HG03135 (cell line): ENCODE data around the gene PPM1B.
"Not testable (repeated sequence)": the region's sequence is repeated elsewhere in the genome, so short reads cannot be mapped to it uniquely, and the experiment has no call there.

Source experiments
- ATAC-seq: cut with Tn5 transposase; IDR thresholded peaks from one replicate; pipeline ENCODE4 v1.9.1; 2021; ENCODE audit warnings: mild to moderate bottlenecking, moderate library complexity; ENCODE audit not compliant: unreplicated experiment

Gene PPM1B

DNA sequence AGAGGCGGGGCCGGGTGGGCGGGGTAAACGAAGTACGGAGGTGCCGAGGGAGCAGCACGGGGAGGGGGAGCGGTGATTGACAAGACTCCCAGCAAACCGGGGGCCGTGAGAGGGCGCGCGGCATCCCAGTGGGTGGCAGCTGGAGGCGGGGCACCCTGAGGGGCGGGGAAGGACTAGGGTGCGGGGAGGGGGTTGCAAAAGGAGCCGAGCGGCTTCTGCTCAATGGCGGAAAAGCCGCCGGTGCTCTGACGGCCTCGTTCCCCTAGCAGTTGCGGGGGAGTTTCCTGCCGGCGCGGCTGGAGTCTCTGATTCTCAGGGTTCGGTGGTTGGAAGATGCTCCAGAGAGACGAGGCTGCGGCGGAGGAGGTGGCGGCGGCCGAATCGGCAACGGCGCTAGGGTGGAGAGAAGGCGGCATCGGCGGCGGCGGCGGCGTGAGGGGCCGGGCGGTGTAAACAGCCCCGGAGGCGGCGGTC, at the start of gene PPM1B:
Gene PPM1B, plus strand, starts transcription at position 195 of the 474 bp plus-strand sequence. CDS start 32,325 bp downstream, outside the sequence.
- ATAC-seq = peak; percentile 71

DNA sequence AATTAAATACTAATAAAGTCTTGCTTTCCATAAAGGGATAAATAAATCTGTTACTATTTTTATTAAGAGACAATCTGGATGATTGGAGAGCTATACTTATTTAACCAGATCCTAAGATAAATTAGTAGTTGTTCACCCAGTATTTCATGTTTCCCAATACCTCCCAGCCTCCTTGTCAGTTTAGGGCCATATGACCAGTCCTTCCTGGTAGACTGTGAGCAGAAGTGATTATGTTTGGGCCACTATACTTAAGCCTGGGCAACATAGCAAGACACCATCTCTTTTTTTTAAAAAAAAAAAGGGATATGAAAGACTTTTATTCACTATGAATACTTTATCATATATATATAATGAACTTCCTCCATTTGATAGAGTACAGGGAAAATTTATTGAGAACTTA, 48.8 kb upstream of the PPM1B start:
- ATAC-seq = no peak

DNA sequence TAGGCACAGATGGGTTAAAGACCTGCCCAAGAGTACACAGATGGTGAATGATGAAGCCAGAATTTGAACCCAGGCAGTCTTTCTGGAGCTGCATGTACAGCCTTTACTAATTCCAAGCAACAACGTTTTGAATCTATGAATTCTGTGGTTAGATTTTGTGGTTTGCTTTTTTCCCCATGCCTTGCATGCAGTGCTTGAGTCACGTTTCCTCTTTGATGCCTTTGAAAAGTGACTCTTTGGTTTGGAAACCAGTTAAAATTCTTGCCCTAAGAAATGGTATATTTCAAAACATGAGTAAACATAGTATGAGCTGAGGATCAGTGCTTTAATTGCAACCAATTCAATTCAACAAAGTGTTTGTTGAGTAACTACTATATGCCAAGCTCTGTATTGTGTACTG, 48.2 kb upstream of the PPM1B start:
- ATAC-seq = no peak

DNA sequence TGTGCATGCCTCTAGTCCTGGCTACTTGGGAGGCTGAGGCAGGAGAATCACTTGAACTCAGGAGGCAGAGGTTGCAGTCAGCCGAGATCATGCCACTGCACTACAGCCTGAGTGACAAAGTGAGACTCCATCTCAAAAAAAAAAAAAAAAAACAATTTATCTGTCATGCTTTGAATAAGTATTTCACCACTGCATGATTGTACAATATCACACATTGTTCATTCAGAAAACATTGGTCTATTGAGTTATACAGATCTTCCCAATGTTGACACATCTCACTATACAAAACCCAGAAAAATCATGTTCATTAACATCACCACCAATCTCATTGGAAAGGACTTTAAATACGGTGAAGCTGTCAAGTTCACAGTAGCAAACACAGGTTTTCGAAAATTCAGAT, 46.8 kb upstream of the PPM1B start:
- ATAC-seq = no peak

DNA sequence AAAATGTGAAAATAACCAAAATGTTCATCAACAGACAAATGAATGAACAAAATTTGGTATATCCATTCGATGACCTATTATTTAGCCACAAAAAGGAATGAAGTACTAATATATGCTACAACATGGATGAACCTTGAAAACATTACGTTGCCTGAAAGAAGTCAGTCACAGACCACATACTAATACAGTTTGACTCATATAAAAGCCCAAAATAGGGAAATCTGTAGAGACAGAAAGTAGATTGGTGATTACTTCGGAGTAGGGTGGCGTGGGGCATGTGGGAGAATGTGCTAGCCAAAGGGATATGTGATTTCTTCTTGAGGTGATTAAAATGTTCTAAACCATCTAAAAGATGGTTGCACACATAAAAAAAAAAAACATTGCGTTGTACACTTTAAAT, 44.2 kb upstream of the PPM1B start:
- ATAC-seq = no peak

DNA sequence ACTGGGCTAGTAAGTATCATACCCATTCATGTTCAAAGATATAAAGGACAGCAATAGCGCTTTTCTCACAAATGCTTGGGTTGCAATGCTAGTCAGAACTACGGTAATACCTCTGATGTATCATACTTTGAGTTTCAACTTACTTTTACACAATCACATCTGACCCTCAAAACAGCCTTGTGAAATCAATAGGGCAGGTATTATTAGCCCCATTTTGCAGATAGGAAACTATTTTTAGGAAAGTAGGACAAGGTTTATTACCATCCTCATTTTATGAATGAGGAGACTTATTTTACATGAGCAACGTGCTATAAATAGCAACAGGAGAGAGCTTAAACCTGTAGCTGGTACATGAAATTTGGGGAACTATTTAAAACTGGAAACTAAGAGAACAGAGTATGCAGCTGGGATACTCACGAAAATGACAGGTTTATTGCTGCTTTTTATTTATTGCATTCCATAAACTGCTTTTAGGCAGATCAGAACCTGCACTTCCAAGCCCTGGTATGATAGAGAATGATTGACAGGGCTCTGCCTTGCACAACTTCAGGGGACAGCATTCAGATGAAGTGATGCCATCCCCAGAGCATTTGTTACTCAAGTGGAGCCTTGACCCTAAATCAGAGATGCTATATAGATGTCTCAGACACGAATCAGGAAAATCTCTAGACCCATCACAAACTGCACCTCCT, 42.4 kb upstream of the PPM1B start:
- no peak for ATAC-seq

DNA sequence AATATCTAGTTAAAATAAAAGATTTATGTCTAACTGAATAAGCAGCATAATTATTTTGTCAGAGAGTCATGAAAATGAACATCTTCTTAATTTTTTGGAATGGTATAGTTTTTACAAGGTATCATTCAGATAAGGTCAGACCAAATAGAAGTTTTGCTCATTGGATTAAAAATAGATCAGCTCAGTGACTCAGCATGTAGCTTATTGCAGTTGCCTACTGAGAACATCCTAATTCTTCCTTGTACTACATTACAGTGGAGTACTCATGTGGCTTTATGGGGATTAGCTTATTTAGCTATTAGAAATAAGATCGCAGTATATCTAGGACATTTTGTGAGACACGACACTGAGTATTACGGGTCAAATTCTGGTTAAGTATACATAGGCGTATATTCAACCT, 38.2 kb upstream of the PPM1B start:
- no peak for ATAC-seq

DNA sequence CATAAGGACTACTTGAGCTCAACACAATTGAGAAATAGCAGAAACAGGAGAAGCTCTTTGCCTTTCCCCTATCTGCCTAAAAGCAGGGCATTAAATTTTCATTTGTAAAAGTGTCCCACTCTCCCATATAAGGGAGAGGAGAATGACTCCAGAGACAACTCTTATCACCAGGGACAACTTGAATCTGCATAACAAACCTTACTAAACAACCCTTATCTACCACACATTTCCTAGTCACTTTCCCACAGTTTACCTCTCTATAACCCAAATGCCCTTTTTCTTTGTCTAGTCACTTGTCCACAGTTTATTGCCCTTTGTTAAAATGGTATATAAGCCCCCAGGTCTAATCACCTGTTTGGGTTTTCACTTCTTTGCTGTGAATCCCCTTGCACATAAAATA, 37.5 kb upstream of the PPM1B start:
- no peak for ATAC-seq

DNA sequence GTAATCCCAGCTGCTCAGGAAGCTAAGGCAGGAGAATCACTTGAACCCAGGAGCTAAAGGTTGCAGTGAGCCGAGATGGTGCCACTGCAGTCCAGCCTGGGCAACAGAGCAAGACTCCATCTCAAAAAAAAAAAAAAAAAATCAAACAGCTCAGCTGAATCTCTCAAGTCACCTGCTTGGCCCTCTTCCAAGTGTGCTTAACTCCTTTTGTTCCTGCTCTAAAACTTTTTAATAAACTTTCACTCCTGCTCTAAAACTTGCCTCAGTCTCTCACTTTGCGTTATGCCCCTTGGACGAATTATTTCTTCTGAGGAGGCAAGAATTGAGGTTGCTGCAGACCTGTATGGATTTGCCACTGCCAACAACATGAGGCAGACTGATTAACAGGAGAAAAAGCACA, 35.1 kb upstream of the PPM1B start:
- ATAC-seq = not testable (repeated sequence)

DNA sequence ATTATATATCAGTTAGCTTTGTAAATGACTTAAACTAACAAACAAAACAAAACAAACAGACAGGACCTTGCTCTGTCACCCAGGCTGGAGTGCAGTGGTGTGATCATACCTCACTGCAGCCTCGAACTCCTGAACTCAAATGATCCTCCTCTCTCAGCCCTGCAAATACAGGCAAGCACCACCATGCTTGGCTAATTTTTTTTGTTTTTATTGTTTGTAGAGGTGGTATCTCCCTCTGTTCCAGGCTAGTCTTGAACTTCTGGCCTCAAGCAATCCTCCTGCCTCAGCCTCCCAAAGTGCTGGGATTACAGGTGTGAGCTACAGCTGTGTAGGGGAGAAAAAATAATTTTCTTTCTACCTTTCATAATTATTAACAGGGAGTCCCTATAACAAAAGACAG, 33.8 kb upstream of the PPM1B start:
- ATAC-seq = no peak

DNA sequence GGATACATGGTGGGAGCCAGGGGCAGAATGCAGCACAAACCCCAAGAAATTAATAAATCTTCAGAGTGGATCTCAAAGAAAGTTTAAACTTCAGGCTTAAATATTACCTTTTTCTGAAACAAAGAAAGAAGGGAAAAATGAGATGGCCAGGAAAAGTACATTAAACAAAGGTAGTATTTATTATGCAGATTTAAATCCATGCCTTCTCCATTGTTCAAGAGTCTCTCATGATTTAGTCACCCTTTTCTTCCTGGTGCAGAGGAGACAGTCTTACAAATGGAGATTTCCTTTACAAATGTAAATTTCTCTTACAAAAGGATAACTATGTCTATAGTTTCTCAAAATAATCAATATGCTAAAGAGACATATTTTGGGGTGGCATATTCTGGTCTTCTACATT, 33.4 kb upstream of the PPM1B start:
- no peak for ATAC-seq

DNA sequence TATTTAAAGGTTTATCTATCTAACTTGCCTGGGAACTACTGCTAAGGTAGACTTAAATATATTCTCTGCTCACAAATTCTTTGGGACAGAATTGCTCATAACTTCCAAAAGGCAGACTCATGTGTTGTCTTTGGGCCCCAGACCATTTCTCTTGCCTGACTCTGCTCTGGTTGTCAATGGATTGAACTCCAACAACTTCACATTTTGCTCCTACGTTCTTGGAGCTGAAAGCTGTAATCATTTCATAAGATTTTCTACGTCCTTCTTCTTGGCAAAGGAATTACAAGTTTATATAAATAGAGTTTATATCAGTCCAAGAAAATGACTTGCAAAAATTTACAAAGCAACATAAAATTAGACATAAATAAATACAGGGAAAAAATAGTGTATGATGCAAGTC, 32.9 kb upstream of the PPM1B start:
- ATAC-seq = no peak

DNA sequence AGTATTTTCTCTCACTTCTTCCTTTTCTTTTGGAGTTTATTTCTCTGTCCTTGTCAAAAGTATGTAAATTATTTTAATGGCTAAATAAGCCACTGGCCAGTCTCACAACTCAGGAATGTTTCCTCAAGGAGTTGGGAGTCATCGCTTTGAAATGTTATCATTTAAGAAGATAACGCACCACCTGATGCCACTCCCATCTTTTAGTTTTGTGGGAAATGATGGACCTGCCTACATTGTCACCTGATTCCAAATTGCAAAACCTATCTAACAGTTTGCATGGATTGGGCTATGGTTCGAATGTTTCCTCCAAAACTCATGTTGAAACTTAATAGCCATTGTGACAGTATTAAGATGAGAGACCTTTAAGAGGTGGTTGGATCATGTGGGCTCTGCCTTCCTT, 32.4 kb upstream of the PPM1B start:
- no peak for ATAC-seq

DNA sequence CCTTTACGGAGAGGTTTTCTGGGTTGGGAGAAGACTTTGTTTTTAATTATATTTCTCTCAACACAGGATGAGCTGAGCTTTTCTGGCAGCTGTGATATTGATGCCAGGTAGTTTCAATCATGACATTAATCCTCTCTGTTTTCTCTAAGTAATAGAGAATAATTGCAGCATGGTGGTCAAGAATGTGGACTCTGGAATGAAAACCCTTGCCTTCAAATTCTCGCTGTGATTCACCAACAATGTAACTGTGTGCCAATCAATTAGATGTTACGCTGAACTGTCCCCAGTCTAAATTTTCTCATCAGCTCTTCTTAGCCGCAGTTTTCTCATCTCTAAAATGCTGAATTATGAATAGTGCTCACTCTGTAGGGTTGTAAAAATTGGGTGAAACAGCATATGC, 31.6 kb upstream of the PPM1B start:
- no peak for ATAC-seq

DNA sequence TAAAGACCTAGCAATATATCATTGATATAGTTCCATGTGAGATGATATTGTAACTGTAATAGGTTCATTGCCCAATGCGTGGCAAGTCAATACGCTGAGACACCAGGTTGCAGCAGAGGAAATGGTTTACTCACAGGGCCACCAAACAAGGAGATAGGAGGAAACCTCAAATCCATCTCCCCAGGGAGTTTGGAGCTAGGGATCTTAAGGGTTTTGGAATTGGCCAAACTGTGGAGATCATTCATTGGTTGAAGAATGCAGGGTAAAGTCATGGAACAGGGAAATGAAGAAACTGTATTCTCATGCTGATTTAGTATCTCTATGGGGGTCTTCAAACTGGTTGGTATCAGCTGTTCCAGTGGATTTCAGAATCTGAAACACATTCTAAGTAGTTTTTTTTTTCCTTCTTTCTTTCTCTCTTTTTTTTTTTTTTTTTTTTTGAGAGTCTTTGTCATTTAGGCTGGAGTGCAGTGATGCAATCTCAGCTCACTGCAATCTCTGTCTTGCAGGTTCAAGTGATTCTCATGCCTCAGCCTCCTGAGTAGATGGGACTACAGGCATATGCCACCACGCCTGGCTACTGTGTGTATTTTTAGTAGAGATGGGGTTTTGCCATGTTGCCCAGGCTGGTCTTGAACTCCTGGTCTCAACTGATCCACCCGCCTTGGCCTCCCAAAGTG, 30.7 kb upstream of the PPM1B start:
- ATAC-seq = no peak

DNA sequence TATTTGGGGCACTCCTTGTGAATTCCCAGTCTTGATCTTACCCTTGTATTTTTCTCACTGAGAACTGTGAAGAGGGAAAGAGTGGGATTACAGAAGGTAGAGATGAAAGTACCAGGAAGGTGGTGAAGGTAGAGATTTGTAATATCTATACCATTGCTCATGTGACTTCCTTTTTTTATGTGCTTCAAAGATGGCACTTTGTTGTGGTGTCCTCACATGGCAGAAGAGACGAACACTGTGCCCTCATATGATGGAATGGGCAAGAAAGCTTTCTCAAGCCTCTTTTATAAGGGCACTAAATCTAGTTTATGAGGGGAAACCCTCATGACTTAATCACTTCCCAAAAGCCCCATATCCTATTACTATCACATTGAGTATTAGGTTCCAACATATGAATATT, 28.9 kb upstream of the PPM1B start:
- ATAC-seq = no peak

DNA sequence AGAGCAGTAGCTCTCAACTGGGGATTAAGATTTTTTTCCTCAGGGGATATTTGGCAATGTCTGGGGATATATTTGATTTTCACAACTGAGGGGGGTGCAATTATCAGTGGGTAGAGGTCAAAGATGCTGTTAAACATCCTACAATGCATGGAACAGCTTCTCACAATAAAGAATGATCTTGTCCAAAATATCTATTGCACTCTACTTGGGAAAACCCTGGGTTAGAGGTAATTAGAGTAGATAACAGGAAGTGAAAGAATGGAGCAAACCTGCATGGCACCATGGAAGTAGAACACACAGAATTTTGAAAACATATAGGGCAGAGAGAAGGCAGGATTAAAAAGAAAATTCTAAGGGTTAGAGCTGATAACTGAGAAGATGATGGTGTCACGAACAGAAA, 26.4 kb upstream of the PPM1B start:
- ATAC-seq = no peak

DNA sequence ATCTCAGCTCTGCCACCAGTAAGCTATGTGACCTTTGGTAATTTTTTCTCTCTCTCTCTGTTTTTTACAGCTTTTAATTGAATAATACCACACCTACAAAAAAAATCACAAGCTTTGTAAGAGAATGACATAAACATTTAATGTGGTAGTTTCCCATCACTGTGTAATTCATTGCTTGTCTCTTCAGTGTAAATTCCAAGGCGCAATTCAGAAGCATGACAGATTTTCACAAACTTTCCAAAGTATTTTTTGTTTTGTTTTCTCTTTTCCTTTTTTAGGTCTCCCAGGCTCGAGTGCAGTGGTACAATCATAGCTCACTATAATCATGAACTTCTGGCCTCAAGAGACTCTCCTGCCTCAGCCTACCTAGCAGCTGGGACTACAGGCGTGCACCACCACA, 25.0 kb upstream of the PPM1B start:
- no peak for ATAC-seq

DNA sequence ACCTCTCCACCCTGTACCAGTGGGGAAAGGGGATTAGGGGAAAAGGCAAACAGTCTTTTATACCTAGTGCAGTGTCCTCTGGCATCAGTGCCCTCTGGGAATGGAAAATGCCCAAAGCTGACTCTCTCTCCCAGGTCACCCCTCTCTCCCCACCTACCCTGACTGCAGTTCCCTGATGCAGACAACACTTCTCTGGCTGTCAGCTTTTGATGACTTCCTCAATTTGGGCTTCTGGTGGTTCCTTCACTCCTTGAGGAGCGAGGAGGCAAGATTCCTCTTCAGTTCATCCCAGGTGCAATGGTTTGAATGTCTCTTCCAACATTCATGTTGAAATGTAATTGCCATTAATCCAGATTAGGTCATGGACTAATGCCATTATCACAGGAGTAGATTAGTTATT, 19.7 kb upstream of the PPM1B start:
- ATAC-seq = no peak

DNA sequence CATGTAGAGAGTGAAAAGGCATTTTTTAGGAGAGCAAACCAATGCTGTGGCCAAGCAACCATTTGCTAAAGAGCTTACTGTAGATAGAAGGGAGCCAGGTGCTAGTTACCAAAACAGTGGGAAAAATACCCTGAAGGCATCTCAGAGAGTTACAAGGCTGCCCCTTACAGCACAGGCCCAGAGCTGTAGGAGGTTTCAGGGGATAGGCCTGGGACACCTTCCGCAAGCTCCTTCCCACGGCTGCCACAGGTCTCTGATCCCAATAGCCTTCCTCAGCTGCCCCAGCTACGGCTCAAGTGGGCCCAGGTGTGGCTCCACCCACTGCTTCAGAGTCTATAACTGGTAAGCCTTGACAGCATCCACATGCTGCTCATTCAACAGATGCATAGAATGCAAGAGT, 18.2 kb upstream of the PPM1B start:
- ATAC-seq = no peak

DNA sequence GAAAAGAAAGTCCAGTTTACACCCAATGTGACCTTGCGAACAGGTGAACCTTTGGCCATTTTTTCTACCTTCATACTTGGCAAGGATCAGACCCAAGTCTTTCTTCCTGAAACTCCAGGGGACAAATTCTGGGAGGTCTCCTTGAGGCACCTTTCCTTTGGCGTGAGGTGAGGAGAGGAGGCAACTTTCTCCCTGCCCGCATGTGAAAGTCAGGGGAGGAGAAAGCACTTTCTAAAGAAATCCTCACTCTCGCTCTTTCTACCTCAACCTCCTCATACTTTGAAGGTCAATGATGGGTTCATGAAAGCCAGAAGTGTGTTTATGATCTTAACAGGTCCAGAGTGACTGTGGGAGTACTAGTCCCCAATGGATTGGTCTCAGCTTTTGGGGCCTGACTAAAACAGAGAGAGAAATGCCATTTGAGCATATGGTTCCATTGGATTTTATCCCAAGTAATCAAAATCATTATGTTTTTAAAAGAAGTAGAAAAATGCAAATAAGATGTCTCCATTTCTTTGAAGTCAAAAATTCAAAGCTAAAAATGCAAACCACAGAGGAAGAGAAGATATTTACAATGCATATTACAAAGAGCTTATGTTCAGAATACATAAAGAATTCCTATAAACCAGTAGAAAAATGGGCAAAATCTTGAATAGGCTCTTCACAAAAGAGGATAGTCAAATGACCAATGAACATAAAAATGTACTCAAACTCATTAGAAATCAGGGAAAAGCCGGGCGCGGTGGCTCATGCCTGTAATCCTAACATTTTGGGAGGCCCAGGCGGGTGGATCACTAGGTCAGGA, 15.6 kb upstream of the PPM1B start:
- ATAC-seq = no peak
